Stimulated activated CD4-positive, alpha-beta T cell treated with anti-CD3 and anti-CD28 coated beads, Interleukin-12 subunit alpha, Interleukin-12 subunit beta, amount 100 ng/mL, for 24 hours (primary cell): ENCODE data around the gene SH3YL1.

ENCODE experiments used
- DNase-seq, 2 experiments: peaks; one replicate each; pipeline ENCODE4 v3.0.0-alpha.2; 2020; ENCODE audit warnings: low read depth in 2 of 2

The SH3YL1 gene

GRCh38 chr2:258933-259332, 4.9 kb downstream of the SH3YL1 start:
- DNase-seq, result no peak

- DNase-seq, result no peak
Measured at GRCh38 chr2:257842-258241, 6.0 kb downstream of the SH3YL1 start.

GRCh38 chr2:257429-257828, 6.4 kb downstream of the SH3YL1 start:
- DNase-seq, result no peak

- DNase-seq, result no peak
Measured at GRCh38 chr2:256094-256493, 7.7 kb downstream of the SH3YL1 start.

GRCh38 chr2:255195-255594, 8.6 kb downstream of the SH3YL1 start:
- DNase-seq, result no peak

- DNase-seq, result no peak
Measured at GRCh38 chr2:254241-254640, 9.6 kb downstream of the SH3YL1 start.

- DNase-seq, result no peak
Measured at GRCh38 chr2:253202-253638, 10.6 kb downstream of the SH3YL1 start.

GRCh38 chr2:252001-252602, 11.7 kb downstream of the SH3YL1 start:
- no peak for DNase-seq

GRCh38 chr2:249538-250042, 14.2 kb downstream of the SH3YL1 start:
- no peak for DNase-seq

GRCh38 chr2:248724-249123, 15.1 kb downstream of the SH3YL1 start:
- no peak for DNase-seq

GRCh38 chr2:246489-247144, 17.2 kb downstream of the SH3YL1 start:
- no peak for DNase-seq

GRCh38 chr2:244547-244946, 19.3 kb downstream of the SH3YL1 start:
- DNase-seq, result no peak

- DNase-seq, result no peak
Measured at GRCh38 chr2:238869-239268, 25.0 kb downstream of the SH3YL1 start.

GRCh38 chr2:238431-238830, 25.4 kb downstream of the SH3YL1 start:
- no peak for DNase-seq

GRCh38 chr2:237878-238277, 26.0 kb downstream of the SH3YL1 start:
- DNase-seq, result no peak

GRCh38 chr2:236993-237539, 26.8 kb downstream of the SH3YL1 start:
- no peak for DNase-seq

- DNase-seq, result no peak
Measured at GRCh38 chr2:234421-234820, 29.4 kb downstream of the SH3YL1 start.

GRCh38 chr2:233030-233429, 30.8 kb downstream of the SH3YL1 start:
- no peak for DNase-seq

GRCh38 chr2:231521-232185, 32.2 kb downstream of the SH3YL1 start:
- no peak for DNase-seq

GRCh38 chr2:228518-229278, 35.1 kb downstream of the SH3YL1 start:
- DNase-seq, result no peak

GRCh38 chr2:228115-228514, 35.7 kb downstream of the SH3YL1 start:
- DNase-seq, result no peak
